Measurements from ENCODE around the gene FARP2.

FARP2 gene

DNA sequence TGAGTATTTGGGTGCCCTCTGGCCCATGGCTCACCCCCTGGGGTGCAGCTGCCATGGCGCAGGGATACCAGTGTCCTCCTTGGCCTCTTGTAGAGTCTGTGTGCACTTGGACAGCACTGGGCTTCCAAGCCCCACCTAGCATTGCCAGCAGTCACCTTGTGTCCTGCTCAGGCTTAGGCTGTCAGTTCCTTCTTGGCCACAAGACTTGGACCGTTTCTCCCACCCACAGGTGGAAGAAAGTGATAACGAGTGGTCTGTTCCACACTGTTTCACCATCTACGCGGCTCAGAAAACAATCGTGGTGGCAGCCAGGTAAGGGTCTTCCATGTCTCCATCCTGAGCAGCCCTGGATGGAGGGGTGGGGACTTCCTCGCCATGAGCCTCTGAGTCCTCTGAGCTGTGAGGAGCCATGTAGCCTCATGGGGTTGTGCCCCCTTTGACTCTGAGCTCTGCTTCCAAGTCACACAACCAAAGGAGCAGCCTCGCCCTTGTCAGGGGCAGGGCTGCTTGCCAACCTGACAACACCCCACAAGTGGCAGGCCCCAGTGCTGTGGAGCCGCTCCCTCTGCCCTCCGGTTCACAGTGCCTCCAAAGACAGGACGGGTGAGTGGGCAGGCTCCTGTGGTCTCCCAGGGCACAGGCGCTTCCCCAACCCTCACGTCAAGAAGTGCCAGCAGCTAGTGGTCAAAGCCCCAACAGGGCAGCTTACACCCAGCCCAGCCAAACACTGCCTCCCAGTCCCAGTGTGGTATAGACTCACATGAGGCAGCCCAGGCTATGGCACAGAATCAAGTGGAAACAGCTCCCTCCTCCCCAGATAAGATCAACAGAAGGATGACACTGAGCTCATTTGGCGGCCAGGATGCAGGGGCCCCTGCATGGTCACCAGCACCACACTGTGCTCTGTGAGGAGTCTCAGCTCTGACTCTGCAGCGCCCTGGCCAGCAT is 133.9 kb downstream of the FARP2 start:
- no peak overlapping the region for H3K27ac ChIP-seq
- TF ChIP-seq, protein P1, sequence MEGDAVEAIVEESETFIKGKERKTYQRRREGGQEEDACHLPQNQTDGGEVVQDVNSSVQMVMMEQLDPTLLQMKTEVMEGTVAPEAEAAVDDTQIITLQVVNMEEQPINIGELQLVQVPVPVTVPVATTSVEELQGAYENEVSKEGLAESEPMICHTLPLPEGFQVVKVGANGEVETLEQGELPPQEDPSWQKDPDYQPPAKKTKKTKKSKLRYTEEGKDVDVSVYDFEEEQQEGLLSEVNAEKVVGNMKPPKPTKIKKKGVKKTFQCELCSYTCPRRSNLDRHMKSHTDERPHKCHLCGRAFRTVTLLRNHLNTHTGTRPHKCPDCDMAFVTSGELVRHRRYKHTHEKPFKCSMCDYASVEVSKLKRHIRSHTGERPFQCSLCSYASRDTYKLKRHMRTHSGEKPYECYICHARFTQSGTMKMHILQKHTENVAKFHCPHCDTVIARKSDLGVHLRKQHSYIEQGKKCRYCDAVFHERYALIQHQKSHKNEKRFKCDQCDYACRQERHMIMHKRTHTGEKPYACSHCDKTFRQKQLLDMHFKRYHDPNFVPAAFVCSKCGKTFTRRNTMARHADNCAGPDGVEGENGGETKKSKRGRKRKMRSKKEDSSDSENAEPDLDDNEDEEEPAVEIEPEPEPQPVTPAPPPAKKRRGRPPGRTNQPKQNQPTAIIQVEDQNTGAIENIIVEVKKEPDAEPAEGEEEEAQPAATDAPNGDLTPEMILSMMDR (IDR thresholded peaks at IDR 0.05), result no peak
- no peak for TF ChIP-seq ZFX (IDR thresholded peaks at IDR 0.05; ENCODE audit: borderline replicate concordance)

DNA sequence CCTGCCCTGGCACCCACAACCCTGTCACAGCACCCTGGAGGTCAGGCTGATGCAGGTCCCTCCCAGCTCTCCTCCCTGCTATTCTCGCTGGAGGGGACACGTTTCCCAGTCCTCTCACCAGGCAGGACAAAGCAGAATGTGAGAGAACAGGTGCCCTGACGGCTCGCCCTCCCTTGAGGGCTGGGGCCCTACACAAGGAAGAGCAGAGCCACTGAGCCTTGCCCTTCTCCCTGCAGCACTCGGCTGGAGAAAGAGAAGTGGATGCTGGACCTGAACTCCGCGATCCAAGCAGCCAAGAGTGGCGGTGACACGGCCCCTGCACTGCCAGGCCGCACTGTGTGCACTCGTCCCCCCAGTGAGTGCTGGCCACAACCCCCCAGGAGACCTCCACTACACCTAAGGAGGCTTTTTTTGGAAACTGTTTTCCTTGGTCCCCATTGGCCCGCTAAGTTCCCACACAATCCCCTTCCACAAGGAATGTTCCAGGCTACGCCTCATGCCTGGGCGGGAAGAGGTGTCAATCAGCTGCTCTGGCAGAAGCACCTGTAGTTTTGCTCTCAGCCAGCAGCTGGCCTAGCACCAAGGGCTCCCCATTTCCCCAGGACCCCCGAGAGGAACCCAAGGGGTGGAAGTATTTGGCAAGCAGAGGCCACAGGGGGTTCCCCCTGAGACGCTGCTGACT is 134.9 kb downstream of the FARP2 start:
- no peak for TF ChIP-seq ZFX (IDR thresholded peaks at IDR 0.05; ENCODE audit: borderline replicate concordance)
- TF ChIP-seq, protein P1 (IDR thresholded peaks at IDR 0.05), result no peak
- no peak overlapping the region for H3K27ac ChIP-seq

DNA sequence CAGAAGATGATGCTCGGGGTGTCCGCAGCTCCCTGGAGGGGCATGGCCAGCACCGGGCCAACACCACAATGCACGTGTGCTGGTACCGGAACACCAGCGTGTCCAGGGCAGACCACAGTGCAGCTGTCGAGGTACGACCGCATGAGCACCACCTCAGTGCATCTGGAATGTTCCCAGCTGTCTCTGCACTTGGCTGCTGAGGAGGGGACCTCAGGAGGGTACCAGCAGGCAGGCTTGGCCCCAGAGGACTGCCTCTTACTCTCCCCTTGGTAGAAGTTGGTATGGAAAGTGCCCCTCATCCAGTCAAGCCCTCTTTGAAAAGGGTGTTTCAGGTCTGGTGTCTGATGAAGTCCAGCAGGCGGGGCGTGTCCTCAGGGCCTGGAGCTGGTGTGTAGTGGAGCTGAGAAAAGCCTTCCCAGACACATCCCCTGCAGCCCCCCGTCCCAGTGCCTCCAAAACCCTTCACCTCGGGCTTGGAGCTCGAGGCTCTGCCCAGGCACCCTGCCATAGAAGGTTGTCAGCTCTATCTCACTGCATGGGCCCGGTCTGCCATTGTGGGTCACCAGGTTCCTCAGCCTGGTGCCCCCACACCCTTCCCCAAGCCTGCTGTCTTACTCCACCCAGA is 135.6 kb downstream of the FARP2 start:
- no peak for TF ChIP-seq ZFX (IDR thresholded peaks at IDR 0.05; ENCODE audit: borderline replicate concordance)
- TF ChIP-seq, protein P1 (IDR thresholded peaks at IDR 0.05), result no peak
- no peak overlapping the region for H3K27ac ChIP-seq

DNA sequence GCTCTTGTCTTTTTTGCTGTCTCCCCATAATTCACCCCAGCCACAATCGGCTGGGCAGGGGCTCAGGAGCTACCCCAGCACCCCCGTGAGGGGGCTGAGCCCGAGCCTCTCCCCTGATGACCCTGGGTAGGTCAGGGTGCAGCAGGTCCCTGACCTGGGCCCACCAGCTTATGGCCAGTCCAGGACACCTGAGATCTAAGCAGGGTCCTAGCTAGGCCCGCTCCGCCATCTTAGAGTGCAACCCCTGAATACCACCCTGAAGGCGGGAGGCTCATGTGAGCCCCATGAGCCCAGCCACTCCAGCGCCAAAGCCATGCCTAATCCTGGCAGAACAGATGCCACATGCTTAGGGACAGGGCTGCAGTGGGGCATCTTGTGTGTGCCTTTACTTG is 136.1 kb downstream of the FARP2 start:
- no peak overlapping the region for H3K27ac ChIP-seq
- TF ChIP-seq, protein P1 (IDR thresholded peaks at IDR 0.05), result no peak
- no peak for TF ChIP-seq ZFX (IDR thresholded peaks at IDR 0.05; ENCODE audit: borderline replicate concordance)

DNA sequence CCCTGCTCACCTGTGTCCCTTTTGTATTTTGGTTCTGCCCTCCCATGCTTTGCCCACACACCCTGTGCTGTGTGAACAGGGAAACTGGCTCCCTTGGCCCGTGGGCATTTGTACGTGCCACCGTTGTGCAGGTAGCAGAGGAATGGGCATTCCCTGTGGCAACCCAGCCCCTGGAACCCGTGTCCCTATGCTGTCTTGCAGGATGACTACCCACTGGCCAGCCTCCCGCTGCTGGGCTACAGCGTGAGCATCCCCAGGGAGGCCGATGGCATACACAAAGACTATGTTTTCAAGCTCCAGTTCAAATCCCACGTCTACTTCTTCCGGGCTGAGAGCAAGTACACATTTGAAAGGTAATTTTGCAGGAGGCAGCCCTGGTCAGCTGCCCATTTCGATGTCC is 137.0 kb downstream of the FARP2 start:
- TF ChIP-seq, protein P1 (IDR thresholded peaks at IDR 0.05), result no peak
- no peak for TF ChIP-seq ZFX (IDR thresholded peaks at IDR 0.05; ENCODE audit: borderline replicate concordance)
- no peak overlapping the region for H3K27ac ChIP-seq

DNA sequence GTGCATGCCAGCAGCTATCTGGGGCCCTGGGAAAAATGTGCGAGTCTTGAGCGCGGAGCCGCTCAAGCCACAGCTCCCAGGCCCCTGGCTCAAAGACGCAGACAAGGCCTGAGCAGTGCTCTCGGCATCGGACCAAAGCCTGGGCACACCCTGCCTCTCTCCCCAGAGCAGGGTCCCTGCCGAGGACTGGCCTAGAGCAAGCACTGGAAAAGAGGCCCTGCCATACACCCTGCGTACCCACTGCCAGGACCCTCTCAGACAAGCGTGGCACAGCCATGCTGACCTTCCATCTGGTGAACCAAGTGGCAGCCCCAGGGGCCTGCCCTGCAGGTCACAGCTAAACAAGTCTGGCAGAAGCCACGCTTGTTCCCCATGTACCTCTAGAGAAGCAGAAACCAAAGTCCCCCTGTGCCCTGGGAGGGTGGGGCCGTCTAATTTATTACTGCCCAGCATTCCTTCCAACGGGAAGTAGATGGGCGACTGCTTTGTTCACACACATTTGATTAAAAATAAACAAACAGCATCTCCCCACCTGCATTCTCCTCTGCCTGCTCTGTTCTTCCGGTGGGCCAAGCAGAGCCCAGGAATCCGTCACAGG is 138.3 kb downstream of the FARP2 start:
- TF ChIP-seq, protein P1 (IDR thresholded peaks at IDR 0.05), result no peak
- no peak for TF ChIP-seq ZFX (IDR thresholded peaks at IDR 0.05; ENCODE audit: borderline replicate concordance)
- no peak overlapping the region for H3K27ac ChIP-seq
